Measurements from ENCODE around the gene C5.

GRCh38 chr9:120918931-120919842, 130.9 kb downstream of the C5 start:
- TF ChIP-seq, protein P1, sequence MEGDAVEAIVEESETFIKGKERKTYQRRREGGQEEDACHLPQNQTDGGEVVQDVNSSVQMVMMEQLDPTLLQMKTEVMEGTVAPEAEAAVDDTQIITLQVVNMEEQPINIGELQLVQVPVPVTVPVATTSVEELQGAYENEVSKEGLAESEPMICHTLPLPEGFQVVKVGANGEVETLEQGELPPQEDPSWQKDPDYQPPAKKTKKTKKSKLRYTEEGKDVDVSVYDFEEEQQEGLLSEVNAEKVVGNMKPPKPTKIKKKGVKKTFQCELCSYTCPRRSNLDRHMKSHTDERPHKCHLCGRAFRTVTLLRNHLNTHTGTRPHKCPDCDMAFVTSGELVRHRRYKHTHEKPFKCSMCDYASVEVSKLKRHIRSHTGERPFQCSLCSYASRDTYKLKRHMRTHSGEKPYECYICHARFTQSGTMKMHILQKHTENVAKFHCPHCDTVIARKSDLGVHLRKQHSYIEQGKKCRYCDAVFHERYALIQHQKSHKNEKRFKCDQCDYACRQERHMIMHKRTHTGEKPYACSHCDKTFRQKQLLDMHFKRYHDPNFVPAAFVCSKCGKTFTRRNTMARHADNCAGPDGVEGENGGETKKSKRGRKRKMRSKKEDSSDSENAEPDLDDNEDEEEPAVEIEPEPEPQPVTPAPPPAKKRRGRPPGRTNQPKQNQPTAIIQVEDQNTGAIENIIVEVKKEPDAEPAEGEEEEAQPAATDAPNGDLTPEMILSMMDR (conservative IDR thresholded peaks at IDR 0.05): no peak
- TF ChIP-seq ZFX (IDR thresholded peaks at IDR 0.05): no peak
